HG03442 (cell line): Measurements from ENCODE around the gene DNAJC6.

ENCODE experiments used
- ATAC-seq: cut with Tn5 transposase; IDR thresholded peaks from one replicate; pipeline ENCODE4 v1.9.1; 2021; ENCODE audit warnings: mild to moderate bottlenecking, moderate library complexity; ENCODE audit not compliant: unreplicated experiment

The DNAJC6 gene

DNA sequence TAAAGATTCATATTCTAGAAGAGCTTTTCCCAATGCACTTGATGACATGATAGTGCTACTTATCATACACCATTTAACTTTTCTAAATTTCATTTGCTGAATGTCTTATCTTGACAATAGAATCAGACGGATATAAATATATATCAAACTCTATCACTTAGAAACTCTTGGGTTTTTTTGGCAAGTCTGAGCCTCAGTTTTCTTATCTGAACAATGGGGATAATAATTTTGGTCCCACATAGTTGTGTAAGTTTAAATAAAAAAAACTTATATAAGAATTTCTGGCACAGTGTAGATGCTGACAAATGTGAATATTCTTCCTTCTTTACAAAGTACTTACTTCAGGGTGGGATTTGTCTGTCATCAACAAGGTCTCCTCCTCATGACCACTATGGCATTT lies 89.7 kb downstream of the DNAJC6 start:
- no peak for ATAC-seq

DNA sequence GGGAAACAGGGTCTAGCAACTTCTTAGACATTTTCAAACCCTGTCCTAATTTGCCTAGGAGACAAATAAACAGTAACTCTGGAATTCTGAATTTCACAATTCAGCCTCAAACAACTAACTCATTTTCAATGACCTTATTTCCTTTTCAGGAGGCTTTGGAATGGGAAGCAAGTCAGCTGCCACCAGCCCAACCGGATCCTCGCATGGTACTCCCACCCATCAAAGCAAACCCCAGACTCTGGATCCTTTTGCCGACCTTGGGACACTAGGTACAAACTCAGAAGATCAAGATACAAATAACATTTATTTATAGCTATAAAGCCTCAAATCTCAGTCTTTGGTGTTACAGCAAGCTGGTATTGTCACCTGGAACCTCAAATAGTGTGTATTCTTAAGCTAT lies 92.3 kb downstream of the DNAJC6 start:
- no peak for ATAC-seq

DNA sequence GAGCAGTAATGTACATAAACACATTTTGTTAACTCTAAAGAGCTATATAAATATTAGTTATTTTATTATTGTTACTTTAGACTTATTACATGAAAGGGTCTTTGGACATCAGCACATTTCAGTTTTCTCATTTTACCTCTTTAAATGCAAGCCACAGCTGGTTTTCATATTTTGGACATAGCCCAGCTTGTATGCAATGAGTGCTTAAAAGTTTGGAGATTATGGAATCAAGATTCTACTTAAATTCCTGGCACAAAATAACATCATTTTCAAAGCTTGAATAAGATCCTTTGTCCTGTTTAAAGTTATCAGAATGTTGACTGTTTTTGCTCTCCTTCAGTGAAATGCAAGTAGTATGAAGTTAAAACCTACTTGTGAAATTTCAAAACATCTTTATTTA lies 95.6 kb downstream of the DNAJC6 start:
- ATAC-seq: no peak

DNA sequence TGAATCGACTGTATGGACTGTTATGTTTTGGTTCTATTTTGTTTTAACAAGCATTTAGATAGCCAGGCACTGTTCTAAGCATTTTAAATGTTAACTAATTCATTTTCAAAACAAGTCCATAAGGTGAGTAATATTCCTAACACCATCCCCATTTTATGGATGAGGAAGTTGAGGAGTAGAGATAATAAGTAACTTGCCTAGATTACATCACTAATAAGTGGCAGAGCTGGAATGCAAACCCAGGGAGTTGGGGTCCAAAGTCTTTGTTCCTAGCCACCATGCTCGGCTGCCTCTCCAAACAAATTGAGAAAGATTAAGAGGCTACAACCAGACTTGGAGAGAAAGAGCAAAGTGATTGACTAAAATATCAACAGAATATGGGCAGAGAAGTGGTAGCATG lies 98.5 kb downstream of the DNAJC6 start:
- no peak for ATAC-seq

DNA sequence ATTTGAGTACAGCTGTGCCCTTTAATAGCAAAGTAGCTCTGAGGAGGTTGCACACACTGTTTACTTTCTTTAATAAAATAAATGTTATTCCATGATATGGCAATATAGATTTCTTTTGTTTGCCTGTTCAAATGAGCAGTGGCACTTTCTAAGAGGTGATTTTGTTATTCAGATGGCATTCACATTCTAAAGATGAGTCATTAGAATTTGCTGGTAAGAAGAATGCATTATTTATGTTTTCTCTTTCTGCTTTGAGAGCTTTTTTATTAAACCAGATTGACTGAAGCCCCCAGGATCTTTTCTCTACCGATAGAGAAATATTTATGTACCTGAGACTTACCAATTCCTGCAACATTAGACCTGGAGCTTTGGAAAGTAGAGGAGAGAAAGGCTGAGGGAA lies 100.0 kb downstream of the DNAJC6 start:
- no peak for ATAC-seq

DNA sequence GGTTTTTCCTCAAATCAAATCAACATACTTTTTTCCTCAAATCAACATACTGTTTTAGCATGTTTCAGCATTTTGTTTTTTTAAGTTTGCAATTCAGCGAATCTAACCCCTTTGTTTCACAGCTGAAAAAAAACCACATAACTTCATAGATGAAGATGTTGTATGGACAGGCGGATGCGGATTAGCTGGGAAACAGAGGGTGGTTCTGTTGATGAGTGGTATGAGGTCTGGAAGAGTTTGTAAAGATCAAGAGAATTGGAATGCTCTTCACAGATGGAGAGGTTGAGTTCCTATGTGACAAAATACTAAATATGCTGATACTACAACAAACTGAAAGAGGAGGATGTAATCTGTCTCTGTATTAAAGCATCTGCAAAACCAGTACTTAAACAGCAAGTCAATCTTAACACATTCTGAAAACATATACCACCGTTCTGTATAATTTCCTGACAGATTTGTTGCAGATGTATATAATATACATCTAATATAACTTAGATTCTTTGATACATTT lies 100.5 kb downstream of the DNAJC6 start:
- no peak for ATAC-seq

DNA sequence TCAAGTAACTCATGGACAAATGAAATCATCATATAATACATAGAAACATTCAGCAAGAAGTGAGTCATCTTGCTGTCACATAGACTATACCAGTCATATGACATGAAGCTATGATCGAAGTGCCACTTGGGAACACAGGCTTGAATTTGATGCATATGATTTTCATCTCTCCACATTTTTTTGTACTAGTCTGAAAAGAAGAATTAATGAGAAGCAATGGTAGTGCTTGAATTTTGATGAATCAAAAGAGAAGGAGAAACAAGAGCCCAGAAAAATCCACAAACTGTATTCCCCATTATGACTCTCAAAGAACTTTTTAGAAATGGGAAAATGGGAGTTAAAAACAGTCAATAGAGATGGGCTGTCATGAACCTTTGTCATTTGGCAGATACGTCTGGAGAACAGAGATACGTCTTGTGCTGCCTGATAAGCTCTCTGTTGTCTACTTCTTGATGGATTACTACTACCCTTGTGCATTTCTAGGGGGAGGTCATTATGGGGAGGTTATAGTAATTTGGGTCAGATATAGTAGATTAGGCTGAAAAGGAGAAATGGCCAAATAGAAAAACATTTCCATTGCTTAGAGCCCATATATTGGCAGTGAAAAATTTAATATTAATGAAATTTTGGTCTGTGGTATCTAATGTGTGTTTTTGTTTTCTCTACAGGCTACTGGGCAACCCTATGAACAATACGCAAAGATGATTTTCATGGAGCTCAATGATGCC lies 103.1 kb downstream of the DNAJC6 start:
- ATAC-seq: no peak

DNA sequence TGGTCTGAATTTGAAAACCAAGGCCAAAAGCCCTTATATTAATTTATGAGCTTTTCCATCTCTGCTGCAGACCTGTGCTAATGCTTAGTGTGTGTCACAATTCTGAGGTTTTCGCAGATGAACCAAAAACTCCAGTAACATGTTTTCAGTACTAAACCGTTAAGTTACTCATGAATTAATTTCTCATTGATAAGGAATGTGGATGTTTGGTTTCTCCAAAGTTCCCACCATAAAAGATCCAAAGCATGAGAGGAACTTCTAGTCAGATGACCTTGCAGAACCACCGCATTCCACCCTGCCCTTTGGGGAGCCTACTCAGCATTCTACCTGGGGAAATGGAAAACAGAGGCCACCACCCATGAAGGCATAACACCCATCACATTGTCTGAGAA lies 103.6 kb downstream of the DNAJC6 start:
- no peak for ATAC-seq

DNA sequence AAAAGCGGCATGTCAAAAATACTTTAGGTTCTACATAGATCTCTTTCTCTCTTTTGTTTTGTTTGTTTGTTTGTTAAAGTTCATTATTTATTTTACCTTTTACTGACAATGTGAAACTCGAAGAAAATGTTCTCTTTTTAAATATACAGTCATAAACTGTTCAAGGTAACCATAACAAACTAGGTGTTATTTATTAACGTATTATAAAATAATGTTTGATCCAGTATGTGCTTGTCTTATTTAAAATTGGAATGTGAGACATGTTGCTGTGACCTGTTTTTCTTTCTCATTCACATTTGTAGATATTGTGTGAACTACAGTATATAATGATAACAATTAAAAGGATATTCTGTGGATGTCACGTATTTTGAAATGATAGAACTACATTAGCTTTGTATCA lies 105.2 kb downstream of the DNAJC6 start:
- ATAC-seq: no peak

DNA sequence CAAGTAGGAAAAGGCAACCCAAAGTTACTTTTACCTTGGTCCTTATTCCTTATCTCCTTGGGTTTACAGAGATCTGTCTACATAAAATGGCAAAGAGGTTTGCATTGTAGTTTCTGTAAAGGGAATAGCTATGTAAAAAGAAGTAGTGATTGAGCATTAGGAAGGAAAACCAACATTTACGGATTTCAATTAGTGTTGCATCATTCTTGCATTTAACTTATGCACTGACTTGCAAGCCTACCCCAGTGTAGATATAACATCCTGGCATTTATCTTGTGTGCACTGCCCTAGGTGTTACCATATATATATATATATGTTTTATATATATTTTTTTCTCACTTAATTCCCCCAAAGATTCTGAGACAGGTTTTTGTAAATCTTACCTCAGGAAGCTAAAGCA lies 107.4 kb downstream of the DNAJC6 start:
- no peak for ATAC-seq

DNA sequence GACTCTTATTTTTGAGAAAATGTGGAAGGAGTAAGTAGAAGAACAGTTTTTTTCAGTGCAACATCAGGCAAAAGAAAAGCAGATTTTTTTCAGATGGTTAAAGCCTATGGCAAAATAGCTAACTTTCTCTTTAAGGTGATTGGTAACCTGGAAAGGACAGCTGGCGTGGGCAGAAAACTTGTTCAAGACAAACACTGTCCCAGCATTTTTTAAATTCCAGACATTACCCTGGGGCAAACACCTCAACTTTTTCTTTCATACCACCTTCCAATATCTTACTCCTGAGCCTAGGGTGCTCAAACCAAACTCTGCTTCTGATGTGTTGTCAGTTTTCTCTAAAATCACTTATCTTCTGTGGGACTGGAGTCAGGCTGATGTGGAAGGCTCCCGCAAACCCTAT lies 108.4 kb downstream of the DNAJC6 start:
- ATAC-seq: no peak

DNA sequence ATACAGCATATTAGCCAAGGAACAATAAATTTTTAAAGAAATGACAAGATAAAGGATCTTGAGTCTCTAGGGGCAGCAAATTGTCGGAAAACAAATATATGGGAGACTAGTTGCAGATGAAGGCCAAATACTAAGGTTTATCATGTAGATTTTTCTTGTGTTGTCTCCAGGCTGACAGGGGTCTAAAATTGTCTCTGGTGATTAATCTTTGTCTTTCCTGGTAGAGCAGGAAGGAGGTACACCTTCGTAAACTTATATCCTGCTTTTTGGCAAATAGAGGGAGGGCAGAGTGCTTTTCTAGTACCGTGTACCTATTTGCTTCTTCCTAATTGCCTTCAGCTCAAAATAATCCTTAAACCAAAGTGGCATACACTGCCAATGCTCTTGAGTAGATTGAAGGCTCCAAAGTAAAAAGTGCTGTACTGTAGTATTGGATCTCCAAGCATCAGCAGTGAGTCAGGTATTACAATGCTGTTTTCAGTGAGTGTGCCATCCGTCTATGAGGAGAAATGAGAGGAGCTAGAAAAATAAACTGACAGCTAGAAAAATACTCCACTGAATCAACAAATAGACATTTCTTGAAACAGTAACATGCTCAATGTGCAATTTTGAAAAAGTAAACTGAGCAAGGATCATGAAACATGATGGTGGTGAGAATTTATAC lies 109.3 kb downstream of the DNAJC6 start:
- no peak for ATAC-seq

DNA sequence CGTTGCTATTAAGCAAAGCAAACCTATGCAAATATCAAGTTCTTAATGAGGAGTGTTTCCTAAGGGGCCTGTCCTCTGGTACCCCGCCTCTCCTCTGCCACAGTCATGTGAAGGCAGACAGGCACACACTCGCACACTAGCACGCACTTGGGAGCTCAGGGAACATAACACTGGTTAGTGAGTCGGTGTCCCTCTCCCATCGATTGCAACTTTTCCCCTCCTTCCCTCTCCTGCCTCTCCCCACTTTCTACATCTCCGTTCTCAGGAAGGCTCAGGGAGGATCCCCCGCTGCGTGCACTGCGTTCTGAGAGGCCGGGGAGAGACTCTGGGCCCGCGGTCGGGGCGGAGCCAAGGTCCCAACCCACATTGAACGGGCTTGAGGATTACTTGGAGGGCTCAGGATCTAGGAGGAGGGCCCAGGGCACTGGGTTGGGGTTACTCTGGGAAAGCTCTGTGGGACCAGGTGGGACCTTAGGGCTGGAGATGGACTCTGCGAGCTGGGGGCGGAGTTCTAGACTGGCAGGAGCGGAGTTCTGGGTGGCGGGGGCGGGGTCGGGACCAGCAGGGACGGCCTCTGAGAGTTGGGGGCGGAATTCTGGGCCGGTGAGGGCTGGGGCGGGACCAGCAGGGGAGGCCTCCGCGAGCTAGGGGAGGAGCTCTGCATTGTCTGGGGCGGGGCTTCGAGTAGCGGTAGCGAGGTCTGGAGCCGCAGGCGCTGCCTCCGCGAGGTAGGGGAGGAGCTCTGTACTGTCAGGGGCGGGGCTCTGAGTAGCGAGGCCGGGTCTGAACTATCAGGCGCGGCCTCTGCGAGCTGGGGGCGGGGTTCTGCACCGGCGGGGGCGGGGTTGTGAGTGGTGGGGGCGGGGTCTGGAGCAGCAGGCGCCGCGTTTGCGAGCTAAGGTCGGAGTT lies 110.6 kb downstream of the DNAJC6 start:
- ATAC-seq: peak; percentile 91

DNA sequence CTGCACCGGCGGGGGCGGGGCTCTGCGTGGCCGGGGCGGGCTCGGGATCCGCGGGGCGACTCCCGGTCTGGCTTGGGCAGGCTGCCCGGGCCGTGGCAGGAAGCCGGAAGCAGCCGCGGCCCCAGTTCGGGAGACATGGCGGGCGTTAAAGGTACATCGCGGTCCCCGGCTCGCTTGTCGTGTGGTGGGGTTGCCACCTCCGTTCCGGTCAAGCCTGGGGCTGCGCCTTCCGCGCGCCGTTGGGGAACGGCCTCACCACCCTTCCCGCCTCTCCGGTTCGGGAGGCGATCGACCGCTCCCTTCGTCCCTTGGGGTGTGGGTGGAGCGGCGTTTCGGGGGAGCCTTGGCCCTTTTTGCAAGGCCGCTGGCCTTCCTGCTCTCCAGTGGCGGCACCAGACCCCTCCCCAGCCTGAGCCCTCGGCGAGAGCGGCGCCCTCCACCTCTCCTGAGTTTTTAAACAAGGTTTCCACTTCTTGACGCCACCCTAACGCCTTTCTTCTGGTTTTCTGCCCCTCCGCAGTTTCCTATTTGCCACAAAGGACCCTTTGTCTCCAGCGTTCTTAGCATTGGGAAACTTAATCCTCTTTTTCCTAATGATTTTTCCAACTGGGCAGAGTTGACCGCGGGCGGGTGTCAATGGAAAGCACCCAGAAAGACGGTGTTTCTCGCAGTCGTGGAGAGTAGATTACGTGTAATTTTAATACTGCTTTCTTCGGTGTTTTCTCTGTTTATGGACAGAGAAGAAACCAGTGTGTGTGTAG lies 111.4 kb downstream of the DNAJC6 start, which contains the start of the genes LEPR and LEPROT:
Gene LEPR, plus strand, starts transcription at position 79 of the 761 bp plus-strand sequence. CDS start 144,898 bp downstream, outside the sequence.
Gene LEPROT, plus strand, starts transcription at position 79 of the 761 bp plus-strand sequence. Its CDS starts 57 bp downstream, at position 136.
- peak; percentile 50 for ATAC-seq

DNA sequence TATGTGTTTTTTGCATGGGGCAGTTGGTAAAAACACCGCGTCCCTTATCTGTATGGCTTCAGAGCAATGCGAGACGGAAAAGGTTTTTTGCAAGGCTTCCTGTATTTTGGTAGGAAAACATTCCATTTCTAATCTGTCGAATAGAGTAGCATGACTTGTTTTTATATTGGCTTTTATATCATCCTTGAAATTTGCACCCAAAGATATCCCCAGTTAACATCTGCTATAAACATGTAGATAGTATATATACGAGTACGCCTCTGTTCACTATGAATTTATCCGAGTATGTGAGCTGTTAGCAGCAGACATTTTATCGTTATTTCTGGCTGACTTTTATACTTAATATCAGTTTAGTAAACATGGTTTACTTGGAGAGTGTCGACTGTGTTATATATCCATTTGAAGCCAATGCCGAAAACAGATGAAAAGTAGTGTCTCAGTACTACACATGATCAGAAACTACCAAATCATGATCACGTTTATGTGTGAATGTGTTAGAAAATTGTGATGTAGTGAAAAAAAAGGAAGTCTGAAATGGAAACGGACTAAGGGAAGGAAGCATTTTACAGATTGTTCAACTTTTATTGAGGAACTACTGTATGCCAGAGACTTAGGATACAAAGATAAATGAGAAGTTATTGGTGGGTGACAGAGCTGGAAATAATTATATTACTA lies 112.1 kb downstream of the DNAJC6 start:
- no peak for ATAC-seq

DNA sequence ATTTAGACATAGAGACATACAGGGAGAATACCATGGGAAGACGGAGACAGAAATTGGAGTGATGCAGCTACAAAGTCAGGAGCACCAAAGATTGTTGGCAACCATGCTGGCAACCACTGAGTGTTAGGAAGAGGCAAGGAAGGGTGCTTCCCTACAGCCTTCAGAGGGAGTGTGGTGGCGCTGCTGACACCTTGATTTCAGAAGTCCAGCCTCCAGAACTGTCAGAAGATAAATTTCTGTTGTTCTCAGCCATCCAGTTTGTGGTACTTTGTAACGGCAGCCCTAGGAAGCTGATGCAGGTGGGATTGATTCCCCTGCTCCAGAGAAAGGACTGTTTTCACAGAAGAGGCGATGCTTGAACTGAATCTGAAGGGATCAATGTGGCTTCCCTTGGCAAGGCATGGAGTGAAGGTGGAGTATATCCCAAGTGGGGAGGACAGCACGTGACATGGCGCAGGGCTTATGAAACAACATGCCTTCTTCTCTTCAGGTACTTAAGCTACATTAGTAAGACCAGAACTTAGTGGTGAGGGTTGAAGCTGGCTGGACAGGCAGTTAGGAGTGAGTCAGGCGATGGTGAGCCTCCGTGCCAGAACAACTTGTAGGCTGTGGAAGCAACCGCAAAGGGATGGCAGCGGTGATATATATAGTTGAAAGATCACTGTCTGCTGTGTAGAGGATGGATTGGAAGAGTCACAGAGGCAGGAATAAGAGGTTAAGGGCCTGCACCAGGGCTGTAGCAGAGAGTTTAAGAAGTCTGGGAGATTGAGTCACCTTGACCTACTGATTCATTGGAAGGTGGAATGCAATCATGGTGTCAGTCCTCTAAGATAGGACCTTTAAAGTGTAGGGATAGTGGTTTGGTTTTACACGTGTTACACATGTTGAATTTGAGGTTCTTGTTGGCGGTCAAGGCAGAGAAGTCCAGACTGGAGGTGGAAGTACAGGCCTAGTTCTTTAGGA lies 113.2 kb downstream of the DNAJC6 start:
- no peak for ATAC-seq

DNA sequence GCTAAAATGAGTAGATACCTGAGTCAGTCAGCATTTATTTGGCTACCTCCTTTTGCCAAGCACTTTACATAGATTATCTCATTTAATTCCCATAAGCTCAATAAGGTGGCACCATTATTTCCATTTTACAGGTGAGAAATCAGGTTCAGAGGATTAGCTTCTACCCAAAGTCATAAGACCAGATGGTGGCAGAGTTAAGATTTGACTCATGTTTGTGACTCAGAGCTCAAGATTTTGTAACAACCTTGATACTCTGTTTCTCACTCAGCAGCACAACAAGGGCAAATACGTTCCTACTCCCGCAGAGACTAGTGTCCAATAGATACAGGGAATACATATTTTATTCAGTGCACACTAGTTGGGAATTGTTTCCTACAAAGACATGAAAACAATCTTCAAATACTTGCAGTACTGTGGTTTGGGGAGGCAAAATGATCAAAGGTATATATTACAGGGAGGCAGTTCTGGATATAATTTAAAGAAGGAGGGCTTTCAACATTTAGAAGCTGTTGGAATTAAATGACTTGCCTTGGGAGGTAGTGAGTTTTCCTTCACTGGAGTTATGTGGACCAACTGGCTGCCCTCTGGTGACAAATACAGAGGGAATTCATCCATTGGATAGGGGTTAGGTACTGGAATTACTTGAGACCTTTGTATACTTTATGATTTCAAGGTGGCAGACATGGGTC lies 114.7 kb downstream of the DNAJC6 start:
- ATAC-seq: peak; percentile 8

DNA sequence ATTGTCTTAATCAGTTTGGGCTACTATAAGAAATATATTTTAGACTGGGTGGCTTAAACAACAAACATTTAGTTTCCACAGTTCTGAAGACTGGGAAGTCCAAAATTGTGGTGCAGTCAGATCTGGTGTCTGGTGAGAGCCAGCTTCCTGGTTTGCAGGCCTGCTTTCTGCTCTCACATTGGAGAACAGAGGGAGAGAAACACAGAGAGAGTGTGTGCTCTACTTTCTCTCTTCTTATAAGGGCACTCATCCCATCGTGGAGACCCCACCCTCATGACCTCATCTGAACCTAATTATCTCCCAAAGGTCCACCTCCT lies 115.2 kb downstream of the DNAJC6 start:
- ATAC-seq: no peak
